Effector memory CD8-positive, alpha-beta T cell (primary cell): ENCODE data around the gene TEX50.
"Not testable (repeated sequence)": the region's sequence is repeated elsewhere in the genome, so short reads cannot be mapped to it uniquely, and the experiment has no call there.

ENCODE experiments used
- ATAC-seq: fragments of 150-1000 bp; cut with Tn5 transposase; replicated peaks from 2 replicates; pipeline ENCODE4 v1.10.0; 2021; ENCODE audit warnings: mild to moderate bottlenecking, moderate library complexity
- DNase-seq, 3 experiments: peaks; one replicate each; pipeline ENCODE4 v3.0.0; 2021
- H3K27ac Mint-ChIP-seq, 2 donors: one replicate each; pipeline ENCODE4 v1.8.0; 2022; ENCODE audit warnings: mild to moderate bottlenecking in 2 of 2, mixed read lengths in 2 of 2, moderate library complexity in 2 of 2
- H3K27me3 Mint-ChIP-seq, 2 donors: one replicate each; pipeline ENCODE4 v1.8.0; 2022; ENCODE audit warnings: mixed read lengths in 2 of 2
- H3K36me3 Mint-ChIP-seq: one replicate; pipeline ENCODE4 v1.8.0; 2022; ENCODE audit warnings: mild to moderate bottlenecking, moderate library complexity, mixed read lengths; ENCODE audit not compliant: insufficient read depth
- H3K4me1 Mint-ChIP-seq, 2 donors: one replicate each; pipeline ENCODE4 v1.8.0; 2022; ENCODE audit warnings: low read depth in 2 of 2, mixed read lengths in 2 of 2
- H3K4me3 Mint-ChIP-seq, 2 donors: one replicate each; pipeline ENCODE4 v1.8.0; 2022; ENCODE audit warnings: mild to moderate bottlenecking in 2 of 2, mixed read lengths in 2 of 2, moderate library complexity in 2 of 2
- H3K9me3 Mint-ChIP-seq, 2 donors: one replicate each; pipeline ENCODE4 v1.8.0; 2022; ENCODE audit warnings: mixed read lengths in 2 of 2

Gene TEX50

GRCh38 chr1:173682184-173682583, 47.0 kb downstream of the TEX50 start:
- H3K27me3 Mint-ChIP-seq: no peaks in the 10 kb centered on the region
- DNase-seq: no peak
- no peak overlapping the region for H3K4me3 Mint-ChIP-seq
- H3K4me1 Mint-ChIP-seq: no peaks in the 10 kb centered on the region
- no peak overlapping the region for H3K27ac Mint-ChIP-seq
- H3K9me3 Mint-ChIP-seq: peaks cover 0 to 4% of the 10 kb centered on the region in 2 donors
- H3K36me3 Mint-ChIP-seq: no peaks in the 10 kb centered on the region
- no peak for ATAC-seq

GRCh38 chr1:173683838-173684237, 48.7 kb downstream of the TEX50 start:
- DNase-seq, H3K9me3 Mint-ChIP-seq, H3K36me3 Mint-ChIP-seq, H3K4me3 Mint-ChIP-seq, H3K27me3 Mint-ChIP-seq, ATAC-seq, H3K27ac Mint-ChIP-seq: not testable (repeated sequence)
- H3K4me1 Mint-ChIP-seq: peaks cover 6 to 11% of the 10 kb centered on the region in 2 donors

- H3K9me3 Mint-ChIP-seq, H3K27ac Mint-ChIP-seq, H3K4me3 Mint-ChIP-seq, ATAC-seq, H3K36me3 Mint-ChIP-seq, DNase-seq, H3K27me3 Mint-ChIP-seq: not testable (repeated sequence)
- peaks cover 6 to 14% of the 10 kb centered on the region in 2 donors for H3K4me1 Mint-ChIP-seq
These were observed 50.0 kb downstream of the TEX50 start for GRCh38 chr1:173685121-173685520.
